ENCODE data around the gene NOXO1. TPM values are rescaled to one million over a fixed set of nuclear protein-coding genes. Genes with fewer than 3 reads are reported as not detected.
A peak's percentile ranks its signal among the peaks of the same experiment; 100 is the strongest.

The NOXO1 gene
- total and polyA plus RNA-seq, 11 donors: 0.06 to 0.15 TPM; not detected in 9

DNA sequence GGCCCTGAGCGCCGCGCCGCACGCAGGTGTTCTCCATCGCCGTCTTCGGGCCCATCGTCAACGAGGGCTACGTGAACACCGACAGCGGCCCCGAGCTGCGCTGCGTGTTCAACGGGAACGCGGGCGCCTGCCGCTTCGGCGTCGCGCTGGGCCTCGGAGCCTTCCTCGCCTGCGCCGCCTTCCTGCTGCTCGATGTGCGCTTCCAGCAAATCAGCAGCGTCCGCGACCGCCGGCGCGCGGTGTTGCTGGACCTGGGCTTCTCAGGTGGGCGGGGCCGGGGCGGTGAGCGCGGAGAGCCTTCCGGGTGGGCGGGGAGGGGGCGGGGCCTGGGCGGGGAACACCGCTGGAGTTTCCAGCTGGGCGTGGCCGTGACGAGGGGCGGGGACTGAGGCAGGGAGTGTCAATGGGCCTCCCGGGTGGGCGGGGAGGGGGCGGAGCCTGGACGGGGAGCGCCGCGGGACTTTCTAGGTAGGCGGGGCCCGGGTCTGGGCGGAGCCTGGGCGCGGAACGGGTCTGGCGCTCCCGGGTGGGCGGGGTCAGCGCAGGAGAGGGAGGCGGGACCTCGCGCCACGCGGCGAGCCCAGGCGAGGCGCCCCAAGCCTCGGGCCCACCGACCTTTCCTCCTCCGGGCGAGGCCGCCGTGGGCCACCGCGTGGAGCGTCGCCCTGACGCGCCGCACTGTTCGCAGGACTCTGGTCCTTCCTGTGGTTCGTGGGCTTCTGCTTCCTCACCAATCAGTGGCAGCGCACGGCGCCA is 10.9 kb upstream of the NOXO1 start:
- WGBS, 4 donors: 3 to 10% (median 6%) methylated on average over 43 to 96 of the region's 96 CpGs
- Histone ChIP-seq H3K4me3 (peak overlapping the region in 11 of 12 donors; percentile 6 to 60 (median 47)), H3K27ac (peak overlapping the region in 4 of 12 donors; percentile 14 to 76 (median 38)), H3K36me3 (peaks cover 0 to 9% (median 5%) of the 10 kb centered on the region in 9 donors), H3K9me3 (no peaks in the 10 kb centered on the region), H3K4me1 (peaks cover 5 to 36% (median 18%) of the 10 kb centered on the region in 12 donors), H3K27me3 (peaks cover 11 to 39% (median 30%) of the 10 kb centered on the region in 9 donors)
- intact Hi-C loops (cut with DNase I): loop anchor here in 1 of 10 donors (10.0 kb wide), 1 partner anchor 127 kb away; no protein-coding TSS in a partner anchor
- ATAC-seq: peak; percentile 70 to 94 (median 91)
- TF ChIP-seq, protein P1, sequence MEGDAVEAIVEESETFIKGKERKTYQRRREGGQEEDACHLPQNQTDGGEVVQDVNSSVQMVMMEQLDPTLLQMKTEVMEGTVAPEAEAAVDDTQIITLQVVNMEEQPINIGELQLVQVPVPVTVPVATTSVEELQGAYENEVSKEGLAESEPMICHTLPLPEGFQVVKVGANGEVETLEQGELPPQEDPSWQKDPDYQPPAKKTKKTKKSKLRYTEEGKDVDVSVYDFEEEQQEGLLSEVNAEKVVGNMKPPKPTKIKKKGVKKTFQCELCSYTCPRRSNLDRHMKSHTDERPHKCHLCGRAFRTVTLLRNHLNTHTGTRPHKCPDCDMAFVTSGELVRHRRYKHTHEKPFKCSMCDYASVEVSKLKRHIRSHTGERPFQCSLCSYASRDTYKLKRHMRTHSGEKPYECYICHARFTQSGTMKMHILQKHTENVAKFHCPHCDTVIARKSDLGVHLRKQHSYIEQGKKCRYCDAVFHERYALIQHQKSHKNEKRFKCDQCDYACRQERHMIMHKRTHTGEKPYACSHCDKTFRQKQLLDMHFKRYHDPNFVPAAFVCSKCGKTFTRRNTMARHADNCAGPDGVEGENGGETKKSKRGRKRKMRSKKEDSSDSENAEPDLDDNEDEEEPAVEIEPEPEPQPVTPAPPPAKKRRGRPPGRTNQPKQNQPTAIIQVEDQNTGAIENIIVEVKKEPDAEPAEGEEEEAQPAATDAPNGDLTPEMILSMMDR (IDR thresholded peaks at IDR 0.05): no peak
- TF ChIP-seq POLR2A (IDR thresholded peaks at IDR 0.05): no peak
- peak; percentile 92 to 98 (median 97) for DNase-seq

DNA sequence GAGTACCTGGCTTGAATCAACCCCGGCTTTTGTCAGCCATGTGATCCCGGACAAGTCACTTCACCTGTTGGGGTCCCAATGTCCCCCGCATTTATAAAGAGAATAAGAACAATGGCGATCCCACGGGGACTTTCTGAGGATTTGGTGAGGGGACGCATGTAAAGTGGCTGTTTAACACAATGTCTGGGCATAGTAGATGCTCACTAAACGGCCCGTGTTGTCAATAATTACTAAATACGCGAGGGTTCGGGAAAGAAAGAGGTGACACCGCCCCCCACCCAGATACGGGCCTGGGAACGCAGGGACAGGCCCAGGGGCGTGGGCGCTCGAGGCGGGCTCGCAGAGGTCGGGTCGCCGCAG is 10.3 kb upstream of the NOXO1 start:
- H3K9me3 ChIP-seq: no peaks in the 10 kb centered on the region
- peak overlapping the region in 11 of 12 donors; percentile 6 to 60 (median 47) for H3K4me3 ChIP-seq
- ATAC-seq (peak in 1 of 4 donors; percentile 4), DNase-seq (no peak)
- WGBS, 4 donors: 11 to 19% (median 14%) methylated on average over 21 to 22 of the region's 22 CpGs
- TF ChIP-seq, protein P1 (IDR thresholded peaks at IDR 0.05): no peak
- no peak for TF ChIP-seq POLR2A (IDR thresholded peaks at IDR 0.05)
- H3K27me3 ChIP-seq: peaks cover 11 to 39% (median 30%) of the 10 kb centered on the region in 9 donors
- intact Hi-C loops (cut with DNase I): loop anchor here in 1 of 10 donors (10.0 kb wide), 1 partner anchor 127 kb away; no protein-coding TSS in a partner anchor
- H3K27ac ChIP-seq: peak overlapping the region in 4 of 12 donors; percentile 14 to 76 (median 38)
- peaks cover 0 to 8% (median 1%) of the 10 kb centered on the region in 9 donors for H3K36me3 ChIP-seq
- peaks cover 5 to 36% (median 18%) of the 10 kb centered on the region in 12 donors for H3K4me1 ChIP-seq

DNA sequence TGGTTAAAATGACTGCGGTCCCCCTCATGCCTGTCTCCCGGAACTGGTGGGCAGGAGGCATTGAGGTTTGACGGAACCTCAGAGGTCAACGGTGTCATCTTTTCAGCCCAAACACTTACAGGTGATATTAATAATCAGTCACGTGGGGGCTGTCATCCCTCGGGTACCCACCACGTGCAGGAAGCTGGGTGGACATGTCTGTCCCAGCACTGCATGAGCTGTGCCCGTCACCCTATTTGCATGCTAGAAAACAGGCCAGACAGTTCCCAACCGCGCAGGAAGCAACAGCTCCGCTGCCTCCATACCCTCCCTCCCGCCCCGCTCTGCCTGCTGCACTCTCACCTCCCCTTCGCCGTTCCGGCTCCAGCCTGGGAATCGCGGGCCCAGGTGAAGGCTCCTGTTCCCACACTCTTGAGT is 9.9 kb upstream of the NOXO1 start:
- peaks cover 11 to 39% (median 30%) of the 10 kb centered on the region in 9 donors for H3K27me3 ChIP-seq
- H3K4me1 ChIP-seq: peaks cover 5 to 36% (median 18%) of the 10 kb centered on the region in 12 donors
- no peak for ATAC-seq
- peak overlapping the region in 4 of 12 donors; percentile 39 to 59 (median 50) for H3K4me3 ChIP-seq
- H3K9me3 ChIP-seq: no peaks in the 10 kb centered on the region
- 11 to 13% (median 12%) methylated on average over 12 to 18 of the region's 18 CpGs for WGBS, 4 donors
- no peak overlapping the region for H3K27ac ChIP-seq
- TF ChIP-seq POLR2A (IDR thresholded peaks at IDR 0.05): no peak
- TF ChIP-seq, protein P1 (IDR thresholded peaks at IDR 0.05): no peak
- no peak for DNase-seq
- intact Hi-C loops (cut with DNase I): loop anchor here in 1 of 10 donors (10.0 kb wide), 1 partner anchor 126 kb away; no protein-coding TSS in a partner anchor
- peaks cover 0 to 12% (median 5%) of the 10 kb centered on the region in 9 donors for H3K36me3 ChIP-seq

Data from heart left ventricle (tissue), 16 donors.